Measurements from ENCODE around the gene DEUP1.

DNA sequence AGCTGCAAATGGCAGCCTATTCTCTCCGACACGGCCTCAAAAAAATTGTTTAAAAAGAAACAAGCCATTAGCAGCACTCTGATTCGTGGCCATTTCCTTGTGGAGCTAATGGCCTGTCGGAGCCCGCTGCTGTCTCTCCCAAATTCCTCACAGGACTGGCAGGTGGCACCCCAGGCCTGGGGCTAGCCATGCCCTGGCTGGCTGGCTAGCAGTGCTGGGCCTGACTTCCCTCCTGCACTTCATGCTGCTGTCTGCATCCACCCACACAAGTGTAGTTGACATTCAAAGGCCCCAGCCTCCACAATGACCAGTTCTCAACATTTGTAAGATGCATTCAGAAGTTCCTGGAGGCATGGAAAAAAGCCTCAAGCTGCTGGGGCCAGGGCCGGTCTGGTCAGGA is 151.2 kb downstream of the DEUP1 start:
- TF ChIP-seq, protein P1, sequence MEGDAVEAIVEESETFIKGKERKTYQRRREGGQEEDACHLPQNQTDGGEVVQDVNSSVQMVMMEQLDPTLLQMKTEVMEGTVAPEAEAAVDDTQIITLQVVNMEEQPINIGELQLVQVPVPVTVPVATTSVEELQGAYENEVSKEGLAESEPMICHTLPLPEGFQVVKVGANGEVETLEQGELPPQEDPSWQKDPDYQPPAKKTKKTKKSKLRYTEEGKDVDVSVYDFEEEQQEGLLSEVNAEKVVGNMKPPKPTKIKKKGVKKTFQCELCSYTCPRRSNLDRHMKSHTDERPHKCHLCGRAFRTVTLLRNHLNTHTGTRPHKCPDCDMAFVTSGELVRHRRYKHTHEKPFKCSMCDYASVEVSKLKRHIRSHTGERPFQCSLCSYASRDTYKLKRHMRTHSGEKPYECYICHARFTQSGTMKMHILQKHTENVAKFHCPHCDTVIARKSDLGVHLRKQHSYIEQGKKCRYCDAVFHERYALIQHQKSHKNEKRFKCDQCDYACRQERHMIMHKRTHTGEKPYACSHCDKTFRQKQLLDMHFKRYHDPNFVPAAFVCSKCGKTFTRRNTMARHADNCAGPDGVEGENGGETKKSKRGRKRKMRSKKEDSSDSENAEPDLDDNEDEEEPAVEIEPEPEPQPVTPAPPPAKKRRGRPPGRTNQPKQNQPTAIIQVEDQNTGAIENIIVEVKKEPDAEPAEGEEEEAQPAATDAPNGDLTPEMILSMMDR (IDR thresholded peaks at IDR 0.05 in 4 of 5, conservative IDR thresholded peaks at IDR 0.05 in 1 of 5), result peak in 3 of 5 experiments; percentile 14 to 49 (median 22)
- TF ChIP-seq POLR2A (IDR thresholded peaks at IDR 0.05), result no peak
